Peyer's patch (tissue), 4 donors: ENCODE data around the gene CRTAP.

Experiments used
- POLR2A ChIP-seq, 2 donors: fragments of 450-650 bp; IDR thresholded peaks; one replicate each; pipeline ENCODE4 v1.5.1; 2017; ENCODE audit warnings: antibody characterized with exemption in 2 of 2, mild to moderate bottlenecking in 2 of 2, moderate library complexity in 2 of 2
- TF ChIP-seq, protein P1 (sequence below), 6 experiments: fragments of 450-650 bp in 4 of 6; fragments of 200-600 bp in 2 of 6; sonication (generic) in 1 of 6; IDR thresholded peaks; one replicate each; pipeline ENCODE4 v1.5.1; 2017 to 2019; ENCODE audit warnings: antibody characterized with exemption in 6 of 6, mild to moderate bottlenecking in 3 of 6, moderate library complexity in 1 of 6

GRCh38 chr3:33089515-33089914, 24.3 kb upstream of the CRTAP start:
- TF ChIP-seq POLR2A (IDR thresholded peaks at IDR 0.05) = no peak
- TF ChIP-seq, protein P1, sequence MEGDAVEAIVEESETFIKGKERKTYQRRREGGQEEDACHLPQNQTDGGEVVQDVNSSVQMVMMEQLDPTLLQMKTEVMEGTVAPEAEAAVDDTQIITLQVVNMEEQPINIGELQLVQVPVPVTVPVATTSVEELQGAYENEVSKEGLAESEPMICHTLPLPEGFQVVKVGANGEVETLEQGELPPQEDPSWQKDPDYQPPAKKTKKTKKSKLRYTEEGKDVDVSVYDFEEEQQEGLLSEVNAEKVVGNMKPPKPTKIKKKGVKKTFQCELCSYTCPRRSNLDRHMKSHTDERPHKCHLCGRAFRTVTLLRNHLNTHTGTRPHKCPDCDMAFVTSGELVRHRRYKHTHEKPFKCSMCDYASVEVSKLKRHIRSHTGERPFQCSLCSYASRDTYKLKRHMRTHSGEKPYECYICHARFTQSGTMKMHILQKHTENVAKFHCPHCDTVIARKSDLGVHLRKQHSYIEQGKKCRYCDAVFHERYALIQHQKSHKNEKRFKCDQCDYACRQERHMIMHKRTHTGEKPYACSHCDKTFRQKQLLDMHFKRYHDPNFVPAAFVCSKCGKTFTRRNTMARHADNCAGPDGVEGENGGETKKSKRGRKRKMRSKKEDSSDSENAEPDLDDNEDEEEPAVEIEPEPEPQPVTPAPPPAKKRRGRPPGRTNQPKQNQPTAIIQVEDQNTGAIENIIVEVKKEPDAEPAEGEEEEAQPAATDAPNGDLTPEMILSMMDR (IDR thresholded peaks at IDR 0.05) = no peak
